Endometrial microvascular endothelial cells (primary cell): ENCODE data around the gene ATP1B3. TPM values are rescaled to one million over a fixed set of nuclear protein-coding genes. Genes with fewer than 3 reads are reported as not detected.
"Not testable (repeated sequence)": the region's sequence is repeated elsewhere in the genome, so short reads cannot be mapped to it uniquely, and the experiment has no call there.

Experiments
- in situ Hi-C: cut with HindIII; loops from 2 replicates; pipeline ENCODE4 v1.10.0; 2017; ENCODE audit warnings: low sequenced_read_pairs, low pct_unique_long_range_greater_than_20kb; ENCODE audit errors: inconsistent ontology term
- total RNA-seq: library from RNA; depleted of rRNA; stranded (reverse); fragments of >200 nt; gene quantifications from one replicate; pipeline ENCODE4 v1.2.3, GENCODE V29; 2015; ENCODE audit errors: inconsistent ontology term

ATP1B3 gene
- total RNA-seq, result 159 TPM

DNA sequence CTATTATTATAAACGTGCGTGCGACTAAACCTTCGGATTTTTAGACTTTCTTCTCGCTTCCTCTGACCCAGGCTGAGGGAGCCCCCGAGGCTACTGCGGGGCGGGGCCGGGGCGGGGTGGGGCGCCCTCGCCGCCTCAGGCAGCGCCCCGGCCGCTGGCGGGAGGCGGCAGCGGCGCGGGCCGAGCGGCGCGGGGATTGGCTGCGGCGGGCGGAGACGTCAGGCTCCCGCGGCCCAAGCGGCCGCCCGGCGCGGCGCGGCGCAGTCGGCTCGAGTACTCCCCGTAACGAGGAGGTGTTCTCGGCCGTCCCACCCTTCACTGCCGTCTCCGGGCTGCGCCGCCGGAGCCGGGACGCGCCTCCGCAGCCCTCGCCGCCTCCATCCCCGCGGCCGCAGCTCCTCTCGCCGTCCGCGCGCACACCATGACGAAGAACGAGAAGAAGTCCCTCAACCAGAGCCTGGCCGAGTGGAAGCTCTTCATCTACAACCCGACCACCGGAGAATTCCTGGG lies at the start of gene ATP1B3:
TSS of gene ATP1B3 (plus strand) at position 263 of the 510 bp plus-strand sequence. CDS start at position 422, 159 bp downstream.
- in situ Hi-C loops, result loop anchor here (10.0 to 25.0 kb wide), 2 partner anchors 89 to 222 kb away; no protein-coding TSS in a partner anchor

DNA sequence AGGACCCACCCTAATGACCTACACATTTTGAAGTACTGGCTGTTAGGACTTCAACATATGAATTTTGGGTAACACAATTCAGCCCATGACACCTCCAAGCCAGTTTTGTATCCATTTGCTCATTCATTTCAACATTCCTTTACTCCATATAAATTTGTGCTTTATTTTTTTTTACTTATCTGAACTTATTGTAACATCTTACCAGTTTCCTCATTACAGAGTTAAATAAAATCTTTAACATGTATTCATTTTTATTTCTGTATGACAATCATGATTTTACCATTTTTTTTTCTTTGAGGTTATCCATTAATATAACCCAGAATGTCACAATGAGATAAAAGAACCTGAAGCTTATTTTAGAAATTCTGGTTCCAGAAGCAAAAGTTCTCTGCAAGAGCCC lies 48.0 kb upstream of the ATP1B3 start:
- in situ Hi-C loops, result no loop called here

- in situ Hi-C loops, result no loop called here
These were observed 47.6 kb upstream of the ATP1B3 start for GRCh38 chr3:141828890-141829289.

- in situ Hi-C loops, result no loop called here
These were observed 45.9 kb upstream of the ATP1B3 start for GRCh38 chr3:141830508-141830907.

DNA sequence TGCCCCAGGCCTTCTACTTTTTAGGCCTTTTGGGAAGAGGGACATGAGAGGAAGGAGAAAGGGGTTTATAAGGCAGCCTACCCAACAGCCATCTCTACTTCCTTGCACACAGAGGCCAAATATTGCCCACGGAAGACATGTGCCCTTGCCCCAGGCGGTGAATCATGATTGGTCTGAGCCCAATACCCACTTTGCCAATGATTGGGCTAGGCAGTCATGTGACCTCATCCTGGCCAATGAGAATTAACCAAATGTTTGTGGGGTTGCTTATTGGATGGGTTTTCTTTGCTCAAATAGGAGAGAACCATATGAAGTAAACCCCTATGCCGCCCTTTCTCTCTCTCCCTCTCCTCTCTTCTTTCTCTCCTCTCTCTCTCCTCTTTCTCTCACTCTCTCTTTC lies 42.2 kb upstream of the ATP1B3 start:
- in situ Hi-C loops, result no loop called here

DNA sequence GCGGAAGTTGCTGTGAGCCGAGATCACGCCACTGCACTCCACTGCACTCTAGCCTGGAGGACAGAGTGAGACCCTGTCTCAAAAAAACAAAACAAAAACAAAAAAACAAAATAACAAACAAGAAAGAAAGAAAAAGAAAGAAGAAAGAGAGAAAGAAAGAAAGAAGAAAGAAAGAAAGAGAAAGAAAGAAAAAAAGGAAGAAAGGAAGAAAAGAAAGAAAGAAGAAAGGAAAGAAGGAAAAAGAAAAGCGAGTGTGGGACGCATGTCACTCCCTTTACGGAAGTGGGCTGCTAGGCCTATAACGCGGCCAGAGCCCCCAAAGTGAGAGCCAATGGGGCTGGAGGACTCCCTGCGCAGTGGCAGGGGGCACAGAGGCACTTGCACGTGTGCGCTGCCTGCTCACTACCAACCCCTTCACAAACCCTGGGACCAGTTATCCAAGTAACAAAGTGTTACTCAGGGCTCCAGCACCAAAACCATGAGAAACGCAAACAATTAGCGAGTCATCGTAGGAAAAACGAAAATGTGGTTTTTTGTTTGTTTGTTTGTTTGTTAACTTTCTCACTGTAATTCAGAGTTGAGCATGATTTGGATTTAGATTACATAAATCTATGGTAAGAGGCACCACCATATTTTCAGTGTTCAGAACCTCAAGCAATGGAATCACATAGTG lies 40.8 kb upstream of the ATP1B3 start:
- in situ Hi-C loops, result no loop called here

DNA sequence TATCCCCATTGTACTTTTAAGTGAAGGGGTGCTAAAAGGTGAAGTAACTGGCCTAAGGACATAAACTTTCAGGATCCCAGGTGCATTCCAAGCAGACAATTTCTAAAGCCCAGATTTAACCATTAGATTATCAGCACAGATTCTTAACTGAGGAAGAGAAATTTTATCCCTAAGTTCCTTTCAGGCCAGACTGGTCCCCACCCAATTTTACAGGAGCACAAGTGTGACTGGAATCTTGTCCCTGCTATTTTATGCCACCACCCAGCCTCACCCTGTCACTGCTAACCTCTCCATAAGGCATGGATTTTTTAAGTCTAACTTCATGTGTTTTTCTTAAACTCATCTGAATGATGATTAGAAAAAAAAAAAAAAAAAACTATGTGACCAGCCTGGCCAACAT lies 37.1 kb upstream of the ATP1B3 start:
- in situ Hi-C loops, result no loop called here

GRCh38 chr3:141840737-141841544 lies 35.5 kb upstream of the ATP1B3 start:
- in situ Hi-C loops, result no loop called here

- in situ Hi-C loops, result no loop called here
These were observed 32.3 kb upstream of the ATP1B3 start for GRCh38 chr3:141844108-141844507.

DNA sequence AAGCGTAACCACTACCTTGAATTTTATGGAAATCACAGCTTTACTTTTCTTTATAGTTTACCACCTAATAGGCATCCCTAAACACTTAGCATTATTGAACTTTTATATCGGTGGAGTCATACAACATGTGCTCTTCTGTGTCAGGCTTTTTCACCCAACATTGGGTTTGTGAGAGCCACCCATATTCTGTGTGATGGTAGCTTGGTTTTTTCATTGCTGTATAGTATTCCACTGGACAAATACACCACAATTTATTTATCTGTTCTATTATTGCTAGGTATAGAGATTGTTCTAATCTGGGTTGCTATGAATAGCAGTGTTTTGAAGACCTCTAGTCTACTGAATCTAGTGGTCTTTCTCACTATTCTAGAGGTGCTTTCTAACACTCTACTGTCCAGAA lies 31.6 kb upstream of the ATP1B3 start:
- in situ Hi-C loops, result no loop called here

DNA sequence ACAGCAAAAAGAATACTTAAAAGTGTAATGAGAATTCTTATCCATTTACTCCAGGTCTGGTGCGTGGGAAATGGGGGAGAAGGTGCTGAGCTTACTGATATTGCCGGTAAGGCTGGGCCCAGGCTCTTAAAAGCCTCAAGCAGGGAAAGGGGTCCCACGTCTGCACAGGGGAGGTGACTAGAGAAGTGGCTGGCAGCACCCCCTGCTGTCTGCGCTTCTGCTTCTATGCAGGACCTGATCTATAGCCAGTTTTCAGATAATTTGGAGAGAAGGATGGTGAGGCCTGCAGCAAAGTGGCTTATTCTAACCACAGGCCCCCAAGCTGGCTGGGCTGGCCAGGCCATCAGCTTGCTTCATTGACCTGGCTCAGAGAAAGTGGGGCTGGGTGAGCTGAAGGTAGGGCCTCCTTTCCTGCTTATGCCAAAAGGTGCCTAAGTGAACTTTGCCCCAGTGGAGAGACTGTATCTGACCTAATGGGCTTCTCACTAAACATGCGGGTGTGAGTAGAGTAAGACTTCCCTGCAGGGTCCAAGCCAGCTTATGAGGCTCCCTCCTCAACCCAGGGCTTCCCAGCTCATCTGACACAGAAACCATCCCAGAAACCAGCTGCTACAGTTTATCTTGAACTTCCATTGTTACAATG lies 30.9 kb upstream of the ATP1B3 start:
- in situ Hi-C loops, result no loop called here

GRCh38 chr3:141846050-141846433 lies 30.4 kb upstream of the ATP1B3 start:
- in situ Hi-C loops, result no loop called here

DNA sequence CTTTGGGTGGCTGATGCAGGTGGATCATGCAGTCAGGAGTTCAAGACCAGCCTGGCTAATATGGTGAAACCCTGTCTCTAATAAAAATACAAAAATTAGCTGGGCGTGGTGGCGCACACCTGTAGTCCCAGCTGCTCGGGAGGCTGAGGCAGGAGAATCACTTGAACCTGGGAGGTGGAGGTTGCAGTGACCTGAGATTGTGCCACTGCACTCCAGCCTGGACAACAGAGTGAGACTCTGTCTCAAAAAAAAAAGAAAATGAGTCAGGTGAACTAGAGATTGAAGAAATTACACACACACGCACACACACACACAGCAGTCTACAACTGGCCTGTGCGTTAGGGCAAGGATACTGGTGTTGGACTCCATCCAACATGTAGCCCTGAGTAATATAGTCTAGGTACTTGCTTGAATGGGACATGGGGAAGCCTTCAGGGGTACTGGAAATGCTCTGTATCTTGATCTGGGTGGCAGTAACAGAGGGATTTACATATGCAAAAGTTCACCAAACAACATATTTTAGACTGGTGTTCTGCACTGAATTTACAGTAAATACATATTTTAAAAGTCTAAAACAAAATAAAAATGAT lies 28.2 kb upstream of the ATP1B3 start:
- in situ Hi-C loops, result not testable (repeated sequence)

DNA sequence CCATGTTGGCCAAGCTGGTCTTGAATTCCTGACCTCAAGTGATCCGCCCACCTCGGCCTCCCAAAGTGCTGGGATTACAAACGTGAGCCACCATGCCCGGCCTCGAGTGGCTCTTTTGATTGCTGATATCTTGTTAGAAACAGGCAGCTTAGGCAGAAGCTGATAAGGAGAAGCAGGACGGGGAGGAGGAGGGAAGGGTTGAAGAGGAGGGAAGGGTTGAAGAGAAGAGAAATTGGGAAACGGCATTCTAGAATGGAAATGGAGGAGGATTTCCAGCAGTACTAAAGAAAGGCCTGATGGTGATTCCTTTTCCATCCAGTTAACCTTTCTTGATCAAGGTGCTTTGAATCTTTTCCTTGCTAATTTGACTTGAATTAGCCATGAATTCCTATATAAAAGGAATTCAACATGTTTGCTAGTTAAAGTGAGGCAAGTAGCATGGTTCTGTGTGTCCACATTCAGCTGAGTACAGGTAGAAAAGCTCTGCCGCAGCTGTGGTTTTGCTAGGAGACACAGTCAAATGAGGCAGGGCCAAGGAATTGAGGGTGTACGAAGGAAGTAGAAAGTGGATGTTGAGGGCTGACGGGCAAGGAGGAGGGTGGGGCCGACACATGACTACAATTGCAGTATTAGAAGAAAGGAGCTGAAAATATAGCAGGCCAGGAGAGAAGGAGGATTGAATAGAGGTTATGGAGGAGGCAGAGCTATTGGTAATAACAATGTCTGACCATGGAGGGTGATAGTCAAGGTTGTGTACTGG lies 27.2 kb upstream of the ATP1B3 start:
- in situ Hi-C loops, result no loop called here

GRCh38 chr3:141851411-141851810 lies 25.0 kb upstream of the ATP1B3 start:
- in situ Hi-C loops, result no loop called here

- in situ Hi-C loops, result no loop called here
These were observed 23.3 kb upstream of the ATP1B3 start for GRCh38 chr3:141853081-141853601.

DNA sequence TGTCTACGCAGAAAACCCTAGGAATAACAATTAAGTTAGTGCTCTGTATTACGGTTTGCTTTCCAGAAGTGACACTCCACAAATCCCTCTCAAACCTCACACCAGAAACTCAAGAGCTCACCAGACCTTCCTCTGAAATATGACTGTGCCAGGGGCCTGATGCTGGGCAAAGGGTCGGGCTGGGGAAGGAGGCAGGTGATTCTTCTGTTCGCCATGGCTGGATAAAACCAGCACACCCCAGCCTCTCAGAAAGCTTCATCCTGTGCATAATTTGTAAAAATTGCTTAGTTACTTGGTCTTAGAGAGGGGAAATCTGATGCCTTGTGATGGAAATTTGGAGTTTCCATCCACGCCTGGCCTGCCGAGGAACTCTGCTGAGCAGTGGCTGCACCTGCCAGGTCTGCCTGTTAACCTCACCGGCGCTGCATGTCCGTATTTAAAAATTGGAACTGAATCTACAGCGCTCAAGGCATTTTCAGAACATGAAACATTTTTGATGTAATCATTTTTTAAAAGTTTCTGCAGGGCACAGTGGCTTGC lies 22.7 kb upstream of the ATP1B3 start:
- in situ Hi-C loops, result no loop called here

- in situ Hi-C loops, result no loop called here
These were observed 21.8 kb upstream of the ATP1B3 start for GRCh38 chr3:141854599-141854998.
